ENCODE results near the gene MAGI2. TPM values are rescaled to one million over a fixed set of nuclear protein-coding genes. Genes with fewer than 3 reads are reported as not detected.

The MAGI2 gene
- total RNA-seq, 1 donor from 2014 or later = 64.2 TPM

- peaks cover 5% of the 10 kb centered on the region for H3K27me3 Mint-ChIP-seq (ENCODE audit: unreplicated experiment)
- no peak overlapping the region for H3K4me3 Mint-ChIP-seq (ENCODE audit: unreplicated experiment)
- no peak for DNase-seq
- H3K27ac Mint-ChIP-seq (ENCODE audit: unreplicated experiment) = no peak overlapping the region
- no peaks in the 10 kb centered on the region for H3K9me3 Mint-ChIP-seq (ENCODE audit: unreplicated experiment)
- H3K36me3 Mint-ChIP-seq (ENCODE audit: unreplicated experiment) = no peaks in the 10 kb centered on the region
- TF ChIP-seq CTCF (IDR thresholded peaks at IDR 0.05; ENCODE audit: partially characterized antibody, unreplicated experiment) = no peak
- H3K4me1 Mint-ChIP-seq (ENCODE audit: low read depth, unreplicated experiment) = peaks cover 12% of the 10 kb centered on the region
These were observed 1414.9 kb downstream of the MAGI2 start for GRCh38 chr7:78038465-78039080.

- Mint-ChIP-seq H3K36me3 (ENCODE audit: unreplicated experiment) (no peaks in the 10 kb centered on the region), H3K27ac (ENCODE audit: unreplicated experiment) (no peak overlapping the region), H3K27me3 (ENCODE audit: unreplicated experiment) (peaks cover 5% of the 10 kb centered on the region), H3K4me3 (ENCODE audit: unreplicated experiment) (no peak overlapping the region), H3K4me1 (ENCODE audit: low read depth, unreplicated experiment) (peaks cover 12% of the 10 kb centered on the region), H3K9me3 (ENCODE audit: unreplicated experiment) (no peaks in the 10 kb centered on the region)
- DNase-seq = no peak
- TF ChIP-seq CTCF (IDR thresholded peaks at IDR 0.05; ENCODE audit: partially characterized antibody, unreplicated experiment) = no peak
These were observed 1415.9 kb downstream of the MAGI2 start for GRCh38 chr7:78037603-78038002.

GRCh38 chr7:78033410-78033809 lies 1420.1 kb downstream of the MAGI2 start:
- H3K27me3 Mint-ChIP-seq (ENCODE audit: unreplicated experiment) = no peaks in the 10 kb centered on the region
- no peak for TF ChIP-seq CTCF (IDR thresholded peaks at IDR 0.05; ENCODE audit: partially characterized antibody, unreplicated experiment)
- H3K4me1 Mint-ChIP-seq (ENCODE audit: low read depth, unreplicated experiment) = peaks cover 10% of the 10 kb centered on the region
- no peak for DNase-seq
- no peak overlapping the region for H3K4me3 Mint-ChIP-seq (ENCODE audit: unreplicated experiment)
- no peaks in the 10 kb centered on the region for H3K9me3 Mint-ChIP-seq (ENCODE audit: unreplicated experiment)
- H3K27ac Mint-ChIP-seq (ENCODE audit: unreplicated experiment) = no peak overlapping the region
- no peaks in the 10 kb centered on the region for H3K36me3 Mint-ChIP-seq (ENCODE audit: unreplicated experiment)

- Mint-ChIP-seq H3K27me3 (ENCODE audit: unreplicated experiment) (no peaks in the 10 kb centered on the region), H3K4me1 (ENCODE audit: low read depth, unreplicated experiment) (peaks cover 2% of the 10 kb centered on the region), H3K9me3 (ENCODE audit: unreplicated experiment) (peaks cover 4% of the 10 kb centered on the region), H3K4me3 (ENCODE audit: unreplicated experiment) (no peak overlapping the region), H3K36me3 (ENCODE audit: unreplicated experiment) (no peaks in the 10 kb centered on the region), H3K27ac (ENCODE audit: unreplicated experiment) (no peak overlapping the region)
- TF ChIP-seq CTCF (IDR thresholded peaks at IDR 0.05; ENCODE audit: partially characterized antibody, unreplicated experiment) = no peak
- DNase-seq = no peak
These were observed 1427.0 kb downstream of the MAGI2 start for GRCh38 chr7:78026492-78026891.

- H3K27ac Mint-ChIP-seq (ENCODE audit: unreplicated experiment) = no peak overlapping the region
- H3K4me1 Mint-ChIP-seq (ENCODE audit: low read depth, unreplicated experiment) = peaks cover 12% of the 10 kb centered on the region
- no peaks in the 10 kb centered on the region for H3K36me3 Mint-ChIP-seq (ENCODE audit: unreplicated experiment)
- no peak for TF ChIP-seq CTCF (IDR thresholded peaks at IDR 0.05; ENCODE audit: partially characterized antibody, unreplicated experiment)
- DNase-seq = no peak
- H3K4me3 Mint-ChIP-seq (ENCODE audit: unreplicated experiment) = no peak overlapping the region
- no peaks in the 10 kb centered on the region for H3K27me3 Mint-ChIP-seq (ENCODE audit: unreplicated experiment)
- peaks cover 9% of the 10 kb centered on the region for H3K9me3 Mint-ChIP-seq (ENCODE audit: unreplicated experiment)
These were observed 1428.9 kb downstream of the MAGI2 start for GRCh38 chr7:78024591-78024990.

Measured in glutamatergic neuron (in vitro differentiated cells).